Measurements from ENCODE around the gene HMCN1.
A peak's percentile ranks its signal among the peaks of the same experiment; 100 is the strongest.

HMCN1 gene

DNA sequence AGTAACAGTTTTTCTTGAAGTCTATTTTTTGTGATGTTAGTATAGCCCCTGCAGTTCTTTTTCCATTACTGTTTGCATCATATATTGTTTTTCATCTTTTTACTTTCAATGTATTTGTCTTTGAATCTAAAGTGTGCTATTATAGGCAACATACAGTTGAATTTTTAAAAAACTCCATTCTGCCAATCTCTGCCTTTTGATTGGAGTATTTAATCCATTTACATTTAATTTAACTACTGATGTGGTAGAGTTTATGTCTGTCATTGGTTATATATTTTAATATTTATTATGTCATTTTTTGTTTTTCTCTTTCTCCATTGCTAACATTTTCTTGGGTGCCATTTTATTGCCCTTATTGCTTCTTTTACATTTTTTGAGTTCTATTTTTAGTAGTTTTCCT lies 296.3 kb downstream of the HMCN1 start:
- no peak for DNase-seq (ENCODE audit: low spot score)

DNA sequence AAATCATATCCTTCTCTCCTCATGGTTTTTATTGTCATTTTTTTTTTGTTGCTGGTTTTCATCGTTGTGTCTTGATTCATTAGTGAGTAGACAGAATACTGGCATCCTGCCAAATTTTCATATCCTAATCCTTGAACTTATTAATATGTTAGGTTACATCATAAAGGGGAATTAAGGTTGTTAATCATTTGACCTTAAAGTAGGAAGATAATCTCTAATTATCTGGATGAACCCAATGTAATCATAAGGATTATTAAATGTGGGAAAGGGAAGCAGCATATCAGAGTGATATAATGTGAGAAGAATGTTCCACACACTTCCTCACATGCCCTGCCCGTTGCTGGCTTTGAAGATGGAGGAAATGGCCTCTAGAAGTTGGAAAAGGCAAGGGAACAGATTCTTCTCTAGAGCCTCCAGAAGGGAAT lies 299.7 kb downstream of the HMCN1 start:
- DNase-seq (ENCODE audit: low spot score): no peak

DNA sequence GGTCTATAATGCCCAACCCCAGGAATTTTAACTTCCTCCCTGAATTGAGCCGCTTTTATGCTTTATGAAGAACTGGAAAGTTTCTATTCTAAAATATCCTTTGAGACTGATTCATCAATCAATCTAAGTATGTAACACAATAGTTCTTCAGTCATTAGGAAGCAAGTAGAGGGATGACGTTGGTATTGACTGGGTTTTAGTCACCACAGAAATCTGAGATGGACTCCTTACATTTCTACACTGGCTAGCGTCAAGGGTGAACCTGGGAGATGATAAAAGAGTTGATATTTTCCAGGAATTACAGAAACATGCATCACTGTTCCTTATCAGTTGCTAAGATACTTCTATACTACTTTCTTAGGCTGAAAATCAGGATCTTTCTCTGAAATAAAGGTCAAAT lies 308.0 kb downstream of the HMCN1 start:
- DNase-seq (ENCODE audit: low spot score): no peak

DNA sequence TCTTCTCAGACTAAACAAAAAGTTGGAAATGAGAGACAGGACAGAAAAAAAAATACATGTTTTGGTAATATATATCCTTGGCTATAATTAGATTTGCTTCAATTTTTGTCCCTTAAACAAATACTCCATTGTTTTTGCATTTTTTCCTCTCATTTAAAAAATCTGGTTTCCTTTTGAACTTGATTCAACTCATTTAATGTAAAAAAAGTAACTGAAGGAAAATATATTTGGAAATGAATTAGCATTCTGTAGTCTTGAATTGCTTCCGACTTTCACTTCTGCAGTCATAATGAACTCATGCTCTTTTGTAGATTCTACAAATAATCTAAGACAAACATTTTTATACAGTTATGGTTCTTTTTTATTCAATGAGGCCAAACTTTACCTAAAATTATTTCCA lies 309.1 kb downstream of the HMCN1 start:
- no peak for DNase-seq (ENCODE audit: low spot score)

DNA sequence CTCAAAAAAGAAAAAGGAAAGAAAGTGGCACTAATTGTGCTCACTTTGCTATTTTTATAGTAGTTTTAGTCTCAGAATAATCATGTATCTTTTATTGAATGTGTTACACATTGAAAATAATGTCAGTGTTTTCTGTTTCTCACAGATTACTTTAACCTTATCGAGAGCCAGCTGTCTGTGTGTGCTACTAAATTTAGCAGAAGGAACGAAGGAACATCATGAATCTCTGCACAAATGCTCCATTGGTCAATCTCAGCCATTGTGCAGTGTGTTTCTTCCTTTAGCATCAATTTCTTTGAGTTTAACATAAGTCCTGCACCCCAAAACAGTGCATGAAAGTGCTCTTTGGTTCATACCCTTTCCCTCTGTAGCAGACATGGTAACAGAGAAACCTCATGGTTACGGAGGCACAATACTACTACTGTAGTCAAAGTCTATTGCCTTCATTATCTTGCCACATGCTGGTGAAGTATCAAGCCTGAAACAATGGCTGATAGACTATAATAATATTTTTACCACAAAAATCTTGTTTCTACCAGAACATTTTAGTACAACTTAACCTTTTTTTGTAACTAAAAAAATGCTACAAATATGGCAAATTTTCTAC lies 310.0 kb downstream of the HMCN1 start:
- no peak for DNase-seq (ENCODE audit: low spot score)

DNA sequence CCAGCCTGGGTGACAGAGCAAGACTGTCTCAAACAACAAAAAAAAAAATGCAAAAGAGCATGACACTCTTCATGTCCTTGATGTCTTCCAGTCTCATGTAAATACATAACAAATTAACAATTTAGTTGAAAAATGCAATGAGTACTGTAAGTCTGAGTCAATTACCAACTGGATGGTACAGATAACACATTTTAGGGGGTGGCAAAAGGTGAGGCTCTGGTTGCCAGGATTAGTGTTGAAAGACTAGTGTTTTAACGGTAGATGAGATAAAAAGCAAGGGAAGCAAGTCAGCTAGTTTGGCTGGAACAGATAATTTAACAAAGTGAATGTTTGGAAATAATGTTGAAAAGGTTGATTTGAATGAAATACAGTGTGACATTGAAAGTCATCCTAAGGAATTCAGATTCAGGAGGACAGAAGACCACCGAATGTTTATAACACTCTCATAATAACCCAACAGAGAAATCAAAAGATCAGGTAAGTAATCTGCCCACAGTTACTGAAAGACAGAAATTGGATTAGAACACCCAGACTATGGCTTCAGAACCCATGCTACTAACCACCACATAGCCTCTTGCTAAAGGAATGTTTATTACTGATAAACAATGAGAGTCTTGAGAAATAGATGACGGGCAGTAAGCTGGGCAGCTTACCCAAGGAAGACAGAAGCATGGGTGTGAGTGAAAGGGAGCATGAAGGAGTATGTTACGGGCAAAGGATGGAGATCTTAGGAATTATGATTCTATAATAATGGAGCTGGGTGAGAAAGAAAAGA lies 312.4 kb downstream of the HMCN1 start:
- no peak for DNase-seq (ENCODE audit: low spot score)

DNA sequence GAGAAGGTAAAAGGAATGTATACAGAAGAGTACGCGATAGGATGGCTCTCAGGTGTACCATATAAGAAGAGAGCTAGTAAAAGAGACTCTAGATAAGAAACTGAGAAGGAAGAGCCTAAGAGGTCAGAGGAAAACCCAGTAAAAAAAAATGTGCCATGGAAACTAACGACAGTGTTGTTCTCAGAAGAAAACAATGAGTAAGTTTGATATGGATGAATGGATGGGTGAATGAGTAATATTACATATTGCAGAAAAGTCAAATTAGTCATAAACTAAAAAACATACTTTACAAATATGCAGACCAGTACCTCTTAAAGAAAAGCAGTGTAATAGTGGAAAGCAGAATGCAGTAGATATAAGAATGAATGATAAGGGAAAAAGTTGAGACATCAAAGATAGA lies 316.2 kb downstream of the HMCN1 start:
- peak; percentile 27 for DNase-seq (ENCODE audit: low spot score)

DNA sequence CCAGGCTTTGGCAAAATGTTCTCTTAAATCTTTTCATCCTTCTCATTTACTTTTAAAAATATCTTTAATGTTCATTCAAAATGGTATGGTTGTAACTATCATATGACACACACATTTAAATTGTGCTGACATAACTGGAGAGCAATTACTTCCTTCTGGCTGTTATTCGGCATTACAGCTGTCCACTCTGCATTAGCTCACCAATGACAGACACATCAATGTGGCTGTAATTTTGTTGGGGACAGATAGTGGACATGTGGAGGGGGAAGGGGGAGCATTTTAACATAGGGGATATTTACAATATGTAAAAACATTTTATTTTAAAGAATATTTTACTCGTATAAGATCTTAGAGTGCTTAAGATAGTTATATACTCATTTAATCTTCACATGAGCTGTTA lies 319.8 kb downstream of the HMCN1 start:
- DNase-seq (ENCODE audit: low spot score): no peak

DNA sequence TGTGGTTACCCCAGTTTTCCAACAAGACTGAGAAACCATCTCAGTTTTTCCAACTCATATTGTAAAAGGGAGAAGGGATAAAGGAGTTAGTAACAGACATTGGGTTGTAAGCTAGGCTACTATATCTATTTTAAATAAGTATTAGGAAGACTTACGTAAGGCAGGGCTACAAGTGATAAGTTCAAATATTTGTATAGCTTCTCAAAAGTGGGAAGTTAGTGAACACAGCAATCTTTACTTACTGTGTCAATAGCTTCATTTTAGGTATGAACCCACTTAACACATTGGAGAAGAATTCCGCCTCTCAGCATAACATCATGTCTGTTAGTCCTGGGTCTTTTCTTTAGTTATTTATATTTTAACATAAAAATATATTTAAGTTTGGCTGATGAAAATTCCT lies 320.7 kb downstream of the HMCN1 start:
- DNase-seq (ENCODE audit: low spot score): no peak

DNA sequence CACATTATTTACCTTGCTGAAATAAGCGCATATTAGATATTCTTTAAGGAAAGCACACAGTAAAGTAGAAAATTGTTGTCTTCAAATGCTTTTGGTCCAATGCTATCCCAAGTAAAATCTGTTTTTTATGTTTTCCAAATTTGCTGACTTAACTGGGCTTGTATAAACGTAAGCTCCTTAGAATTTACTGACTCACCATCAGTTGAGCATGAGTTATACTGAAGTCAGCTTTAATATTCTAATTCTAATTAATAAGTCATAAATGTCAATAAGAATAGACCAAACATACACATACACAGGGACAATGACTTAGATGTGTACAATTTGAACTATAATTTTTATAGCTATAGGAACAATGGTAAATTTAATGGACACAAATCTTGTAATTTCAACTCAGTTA lies 321.7 kb downstream of the HMCN1 start:
- DNase-seq (ENCODE audit: low spot score): no peak

DNA sequence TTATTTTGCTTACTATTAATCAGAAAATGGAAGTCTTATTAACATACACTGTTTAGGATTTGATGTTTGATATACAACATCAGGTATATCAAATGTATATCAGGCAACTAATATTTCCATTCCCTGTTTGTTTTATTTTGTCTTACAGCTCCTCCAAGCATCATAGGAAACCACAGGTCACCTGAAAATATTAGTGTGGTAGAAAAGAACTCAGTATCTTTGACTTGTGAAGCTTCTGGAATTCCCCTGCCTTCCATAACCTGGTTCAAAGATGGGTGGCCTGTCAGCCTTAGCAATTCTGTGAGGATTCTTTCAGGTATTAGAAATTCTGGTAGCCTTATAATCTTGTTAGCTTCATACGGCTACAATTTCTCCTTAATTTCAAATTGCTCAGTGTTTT lies 322.9 kb downstream of the HMCN1 start:
- DNase-seq (ENCODE audit: low spot score): no peak

DNA sequence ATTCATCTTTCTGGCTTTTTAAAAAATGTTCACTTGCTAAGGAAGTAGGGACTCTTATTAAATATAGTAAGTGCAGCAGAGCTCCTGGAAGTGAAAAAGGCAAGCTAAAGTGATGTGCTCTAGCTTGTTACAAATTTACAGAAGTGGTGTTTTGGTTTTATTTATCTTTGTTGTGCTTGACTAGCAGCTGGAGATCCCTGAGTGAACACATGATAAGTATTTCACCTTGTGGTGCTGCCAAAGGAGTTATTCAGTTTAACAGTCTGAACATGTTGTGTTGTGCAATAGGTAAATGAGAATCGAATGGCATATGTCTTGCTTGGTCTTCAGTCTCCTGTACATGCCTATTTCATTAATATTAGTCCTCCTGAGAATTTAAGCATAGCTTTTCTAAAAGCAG lies 325.1 kb downstream of the HMCN1 start:
- DNase-seq (ENCODE audit: low spot score): no peak

DNA sequence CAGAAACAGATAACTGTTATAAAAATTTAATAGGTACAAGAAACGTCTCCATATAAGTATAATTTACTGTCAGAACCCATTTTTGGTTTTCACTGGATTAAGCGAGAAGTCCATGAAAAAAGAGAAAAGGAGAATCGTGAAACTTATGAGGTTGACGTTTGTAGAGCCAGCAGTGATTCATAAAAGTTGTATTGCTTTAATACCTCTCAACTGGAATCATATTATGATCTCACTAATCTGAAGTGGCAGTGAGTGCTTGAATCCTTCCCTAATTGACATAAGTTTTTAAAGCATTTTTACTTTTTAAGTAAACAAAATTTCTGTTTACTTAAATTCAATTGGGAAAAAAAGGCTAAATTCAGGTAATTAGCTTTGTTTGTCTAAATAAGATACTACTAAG lies 325.6 kb downstream of the HMCN1 start:
- DNase-seq (ENCODE audit: low spot score): no peak

DNA sequence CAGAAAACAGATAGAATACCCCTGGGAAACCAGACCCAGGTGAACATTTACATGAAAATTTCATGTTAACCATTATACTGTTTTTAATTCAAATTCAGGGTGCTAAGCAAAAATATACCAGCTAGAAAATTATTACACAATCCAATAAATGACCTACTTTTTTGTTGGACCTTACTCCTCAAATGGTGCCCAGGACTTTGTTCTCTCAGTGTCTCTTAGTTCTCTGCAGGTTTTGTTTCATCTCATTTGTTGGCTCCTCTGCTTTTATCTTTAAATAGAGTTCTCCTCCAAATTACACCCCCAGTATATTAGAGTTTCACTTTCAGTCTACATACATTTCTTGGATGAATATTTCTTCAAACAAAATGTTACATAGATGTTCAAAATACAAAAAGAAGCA lies 326.0 kb downstream of the HMCN1 start:
- DNase-seq (ENCODE audit: low spot score): no peak

DNA sequence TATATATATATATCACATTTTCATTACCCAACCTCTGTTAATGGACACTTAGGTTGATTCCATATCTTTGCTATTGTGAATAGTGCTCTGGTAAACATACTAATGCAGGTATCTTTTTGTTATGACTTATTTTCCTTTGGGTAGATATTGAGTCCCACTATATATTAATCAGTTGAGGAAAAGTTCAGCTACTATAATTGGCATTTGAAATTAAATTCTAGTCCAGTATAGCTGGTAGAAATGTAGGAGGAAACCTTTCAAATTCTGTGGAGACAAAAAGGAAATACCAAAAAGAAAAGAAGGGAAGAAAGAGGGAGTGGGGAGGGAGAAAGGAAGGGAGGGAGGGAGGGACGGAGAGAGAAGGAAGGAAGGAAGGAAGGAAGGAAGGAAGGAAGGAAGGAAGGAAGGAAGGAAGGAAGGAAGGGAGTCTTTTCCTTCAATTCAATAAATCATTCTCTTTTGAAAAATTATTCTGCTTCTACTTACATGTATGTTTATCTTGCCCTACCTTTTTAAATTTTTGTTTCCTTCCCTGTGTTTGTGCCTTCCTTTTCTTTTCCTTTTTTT lies 329.0 kb downstream of the HMCN1 start:
- no peak for DNase-seq (ENCODE audit: low spot score)

DNA sequence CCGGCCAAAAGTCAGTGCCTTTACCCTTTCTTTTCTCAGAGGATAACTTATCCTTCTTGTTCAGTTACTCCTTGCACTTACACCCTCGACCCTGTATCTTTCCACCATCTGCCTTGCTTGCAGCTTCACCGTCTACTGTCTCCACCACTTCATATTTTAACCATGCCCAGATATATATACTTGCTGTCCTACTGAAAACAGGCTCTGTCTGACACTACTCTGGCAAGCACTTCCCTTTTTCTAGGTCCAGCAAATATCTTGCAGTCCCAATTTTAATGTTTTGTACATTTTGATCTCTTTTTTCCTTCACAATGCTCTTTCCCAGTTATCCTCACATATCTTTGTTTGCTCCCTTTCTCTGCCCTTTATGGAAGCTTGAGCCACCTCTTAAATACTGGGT lies 332.2 kb downstream of the HMCN1 start:
- DNase-seq (ENCODE audit: low spot score): no peak

DNA sequence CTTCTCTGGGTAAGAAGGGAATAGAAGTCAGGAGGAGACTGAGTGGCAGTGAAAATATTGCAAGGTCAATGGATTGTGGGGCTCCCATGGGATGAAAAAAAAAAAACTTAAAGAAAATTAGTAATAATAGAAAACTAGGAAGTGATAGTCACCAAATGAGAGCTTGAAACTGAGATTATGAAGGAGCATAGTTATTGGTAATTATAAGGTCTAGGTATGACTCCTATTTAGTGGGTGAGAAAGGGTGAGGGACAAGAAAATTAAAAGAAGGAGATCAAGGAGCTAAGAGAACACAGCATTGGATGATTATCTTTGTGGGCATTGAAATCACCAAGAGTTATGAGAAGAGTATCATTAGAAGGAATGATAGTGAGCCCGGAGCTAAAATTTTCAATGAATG lies 339.5 kb downstream of the HMCN1 start:
- DNase-seq (ENCODE audit: low spot score): no peak

DNA sequence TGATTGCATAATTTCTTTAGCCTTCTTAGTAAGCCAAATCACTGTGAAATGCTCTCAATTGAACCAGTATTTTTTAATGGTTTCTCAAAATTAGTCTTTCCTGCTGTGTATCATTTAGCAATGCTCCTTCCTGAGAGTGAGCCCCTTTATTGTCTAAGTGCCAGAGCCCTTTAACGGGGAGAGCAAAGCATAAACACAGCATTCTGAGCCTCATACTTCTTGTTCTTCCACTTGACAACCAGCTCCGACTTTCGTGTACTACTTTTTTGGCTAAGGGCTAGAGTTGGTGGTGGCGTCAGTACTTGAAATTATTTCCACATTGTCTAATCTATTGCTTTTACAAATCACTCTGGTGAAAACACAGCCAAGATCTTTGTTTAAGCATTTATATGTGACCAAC lies 341.8 kb downstream of the HMCN1 start:
- no peak for DNase-seq (ENCODE audit: low spot score)

DNA sequence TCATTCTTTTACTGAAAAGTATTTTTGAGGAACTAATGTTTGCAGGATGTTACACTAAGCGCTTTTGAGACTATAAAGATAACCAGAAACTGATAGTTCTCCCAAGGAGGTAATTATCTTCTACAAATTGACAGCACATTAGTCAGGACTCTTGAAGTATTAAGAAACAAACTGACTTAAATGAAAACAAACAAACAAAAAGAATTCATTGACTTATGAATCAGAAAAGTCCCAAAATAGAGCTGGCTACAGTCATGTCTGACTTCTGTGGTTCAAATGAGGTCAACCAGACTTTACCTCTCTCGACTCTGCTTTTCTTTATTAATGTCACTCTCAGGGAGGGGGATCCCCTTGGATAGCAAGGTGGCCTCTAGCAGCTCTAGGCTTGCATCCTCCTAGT lies 344.1 kb downstream of the HMCN1 start:
- no peak for DNase-seq (ENCODE audit: low spot score)

DNA sequence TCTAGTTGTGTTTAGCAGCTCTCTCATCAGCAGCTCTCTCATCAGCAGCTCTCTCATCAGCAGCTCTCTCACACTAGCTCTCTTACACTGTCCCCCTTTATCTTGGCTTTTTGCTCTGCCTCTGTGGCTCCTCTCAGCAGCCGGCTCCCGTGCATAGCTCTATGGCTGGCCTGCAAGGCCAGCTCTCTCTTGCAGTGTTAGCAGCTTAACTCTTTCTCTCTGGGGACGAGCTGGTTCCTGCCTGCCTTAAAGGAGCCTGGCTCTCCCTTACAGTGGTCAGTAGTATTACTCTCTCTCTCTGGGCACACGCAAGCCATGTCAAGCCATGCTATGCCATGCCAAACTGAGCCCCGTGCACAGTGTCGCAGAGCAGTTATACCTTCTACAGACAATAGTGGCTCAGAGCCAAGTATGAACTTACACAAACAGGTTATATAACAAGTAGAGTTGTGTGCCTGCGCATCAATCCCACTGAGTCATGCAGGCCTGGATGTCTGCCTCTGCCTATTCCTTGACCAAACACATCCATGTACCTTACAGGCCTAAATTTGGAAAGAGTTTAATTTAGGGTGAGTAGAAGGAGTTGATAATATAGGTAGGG lies 345.0 kb downstream of the HMCN1 start:
- DNase-seq (ENCODE audit: low spot score): no peak

DNA sequence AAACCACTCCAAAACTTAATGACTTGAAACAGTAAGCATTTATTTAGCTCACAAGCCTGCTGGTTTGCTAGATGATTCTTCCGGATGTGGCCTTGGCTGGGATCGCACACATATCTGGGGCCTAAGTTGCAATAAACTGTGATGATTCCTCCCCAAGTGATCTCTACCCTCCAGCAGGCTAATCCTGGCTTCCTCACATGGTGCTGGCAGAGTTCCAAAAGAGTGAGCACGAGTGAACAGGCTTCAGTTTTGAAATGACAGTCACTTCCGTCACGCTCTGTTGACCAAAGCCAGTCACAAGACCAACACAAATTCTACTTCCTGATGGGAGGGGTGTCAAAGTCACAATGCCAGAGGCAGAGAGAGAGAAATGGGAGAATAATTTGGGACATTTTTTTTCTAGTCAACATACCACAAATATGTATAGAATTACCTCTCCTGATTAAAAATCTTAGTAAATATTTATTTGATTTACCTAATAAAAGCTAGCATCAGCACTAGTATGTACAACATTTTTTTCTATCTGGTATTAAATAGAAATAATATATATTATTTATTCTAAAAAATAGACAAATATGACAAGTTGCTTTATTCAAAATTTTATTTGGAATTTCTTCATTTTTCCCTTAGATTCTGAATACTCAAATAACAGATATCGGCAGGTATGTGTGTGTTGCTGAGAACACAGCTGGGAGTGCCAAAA lies 348.2 kb downstream of the HMCN1 start:
- DNase-seq (ENCODE audit: low spot score): peak; percentile 63

DNA sequence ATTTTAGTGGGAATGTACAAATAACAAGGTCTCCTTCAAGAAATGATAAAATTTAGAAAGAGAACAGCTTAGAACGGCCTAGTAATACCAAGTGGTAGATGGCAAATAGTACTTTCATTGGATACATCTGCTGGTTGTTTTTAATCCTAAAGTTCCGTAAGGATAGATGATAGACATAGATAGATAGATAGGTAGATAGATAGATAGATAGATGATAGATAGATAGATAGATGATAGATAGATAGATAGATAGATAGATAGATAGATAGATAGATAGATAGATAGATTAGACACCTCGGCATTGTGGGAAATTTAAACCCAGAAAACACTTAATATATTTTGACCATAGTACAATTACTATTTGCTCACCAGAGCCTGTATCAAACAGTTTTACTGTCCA lies 352.4 kb downstream of the HMCN1 start:
- DNase-seq (ENCODE audit: low spot score): no peak

DNA sequence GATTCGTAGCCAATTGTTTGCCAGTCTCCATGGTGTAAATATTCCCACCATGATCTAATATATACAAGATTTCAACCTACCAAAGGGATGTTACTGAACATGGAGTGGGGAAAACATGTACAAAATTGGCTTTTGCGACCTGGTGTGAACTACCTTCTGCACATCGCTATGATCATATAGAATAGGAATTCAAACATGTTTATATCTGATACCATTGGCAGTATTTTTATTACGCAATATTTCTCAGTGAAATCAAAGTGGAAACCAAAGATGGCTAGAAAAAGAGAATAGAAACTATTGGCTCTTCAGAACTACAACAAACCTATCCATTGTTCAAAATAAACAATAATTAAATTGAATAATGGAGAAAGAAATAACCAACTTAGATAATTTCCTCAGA lies 355.7 kb downstream of the HMCN1 start:
- no peak for DNase-seq (ENCODE audit: low spot score)
